Lower leg skin (tissue), 4 donors: ENCODE results near the gene ANGPTL2. TPM values are rescaled to one million over a fixed set of nuclear protein-coding genes. Genes with fewer than 3 reads are reported as not detected.
A peak's percentile ranks its signal among the peaks of the same experiment; 100 is the strongest.

Source experiments
- DNase-seq, 2 donors: peaks; one replicate each; pipeline ENCODE4 v3.0.0-alpha.2; 2019; ENCODE audit warnings: low spot score in 2 of 2
- H3K4me3 ChIP-seq: fragments of 200-600 bp; sonication (generic); 2 replicates; pipeline ENCODE4 v1.5.1; 2017; ENCODE audit warnings: mild to moderate bottlenecking, low read depth; ENCODE audit not compliant: poor library complexity, severe bottlenecking
- CTCF ChIP-seq, 3 donors: fragments of 450-650 bp; IDR thresholded peaks; one replicate each; pipeline ENCODE4 v1.5.1; 2016; ENCODE audit warnings: antibody characterized with exemption in 3 of 3, mild to moderate bottlenecking in 3 of 3, moderate library complexity in 2 of 3
- POLR2A ChIP-seq, 2 donors: fragments of 450-650 bp; IDR thresholded peaks; one replicate each; pipeline ENCODE4 v1.6.1; 2016 to 2017; ENCODE audit warnings: antibody characterized with exemption in 2 of 2, mild to moderate bottlenecking in 1 of 2, moderate library complexity in 1 of 2
- WGBS, 2 donors: methylation state at CpG; one replicate each; pipeline ENCODE4 v1.1.5; 2018; 5-methylcytosine and 5-hydroxymethylcytosine counted together
- intact Hi-C: fragments of 100-400 bp; cut with DNase I; formaldehyde crosslinking; loops from one replicate; pipeline ENCODE4 v1.15.0; 2023; ENCODE audit warnings: low total_unique reads
- total RNA-seq, 4 donors: library from RNA; depleted of rRNA; stranded (reverse); fragments of >200 nt; gene quantifications; one replicate each; pipeline ENCODE4 v1.1.0, GENCODE V29; 2016

Gene ANGPTL2
- total RNA-seq, 4 donors from 2014 or later = 10.5 to 37.8 (median 18.5) TPM

GRCh38 chr9:127139775-127140174 lies 17.3 kb upstream of the ANGPTL2 start:
- peak in 1 of 2 donors; percentile 26 for DNase-seq

DNA sequence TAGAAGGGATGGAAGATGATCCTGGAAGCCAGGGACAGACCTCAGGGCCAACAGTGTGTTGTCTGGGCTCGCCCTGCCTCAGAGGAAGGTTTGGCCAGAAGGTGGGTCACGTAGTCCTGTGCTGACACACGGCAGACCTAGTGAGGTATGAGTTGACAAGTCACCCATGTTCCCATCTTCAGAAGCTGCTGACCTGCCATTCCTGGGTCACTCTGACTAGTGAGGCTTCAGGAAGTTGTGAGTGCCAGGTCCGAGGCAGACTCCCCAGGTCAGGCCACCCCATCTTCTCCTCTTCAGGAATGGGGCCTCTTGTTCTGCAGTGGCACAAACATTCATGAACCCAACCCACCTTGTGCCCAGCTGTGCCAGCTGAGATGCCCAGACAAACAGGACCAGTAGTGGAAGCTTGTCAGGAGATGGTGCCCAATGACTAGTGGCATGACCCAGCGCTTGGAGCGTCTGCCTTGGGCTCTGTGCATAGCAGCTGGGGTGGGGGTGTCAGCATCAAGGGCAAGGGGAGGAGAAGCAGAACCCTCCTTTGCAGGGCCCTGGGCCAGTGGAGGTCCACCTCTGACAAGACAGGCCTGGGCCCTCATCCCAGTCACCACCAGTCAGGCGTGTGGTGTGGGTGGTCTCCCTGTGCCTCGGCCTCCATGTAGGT lies 16.8 kb upstream of the ANGPTL2 start:
- peak in 1 of 2 donors; percentile 77 for DNase-seq
- no peak for TF ChIP-seq CTCF (IDR thresholded peaks at IDR 0.05)
- no peak for TF ChIP-seq POLR2A (IDR thresholded peaks at IDR 0.05)
- 91 to 93% methylated on average over 8 of the region's 8 CpGs for WGBS, 2 donors
- H3K4me3 ChIP-seq = no peak overlapping the region
- intact Hi-C loops = no loop called here

More at GRCh38 chr9:127139775-127140174, 17.3 kb upstream of the ANGPTL2 start:
- intact Hi-C loops = no loop called here
- TF ChIP-seq CTCF (IDR thresholded peaks at IDR 0.05) (no peak), POLR2A (IDR thresholded peaks at IDR 0.05) (no peak)
- H3K4me3 ChIP-seq = no peak overlapping the region
- WGBS, 2 donors = 90 to 93% methylated on average over 6 of the region's 6 CpGs

DNA sequence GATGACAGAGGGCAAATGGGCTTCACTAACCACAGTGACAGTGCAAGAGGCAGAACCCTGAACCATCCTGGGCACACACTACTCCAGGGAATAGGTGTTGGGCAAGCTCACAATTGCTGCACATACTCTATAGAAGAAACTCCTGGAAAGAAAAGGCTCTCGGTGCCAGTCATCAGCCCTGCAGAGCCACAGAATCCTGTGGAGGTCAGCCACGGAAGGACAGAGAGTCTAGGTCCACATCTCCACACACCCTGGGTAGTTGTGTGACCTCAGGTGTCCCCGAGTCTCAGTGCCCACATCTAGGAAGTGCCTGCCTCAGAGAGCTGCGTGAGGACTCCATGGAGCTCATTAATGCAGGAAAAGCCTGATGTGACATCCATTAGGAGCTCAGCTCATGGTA lies 16.0 kb upstream of the ANGPTL2 start:
- no peak overlapping the region for H3K4me3 ChIP-seq
- peak in 1 of 2 donors; percentile 60 for DNase-seq
- no peak for TF ChIP-seq POLR2A (IDR thresholded peaks at IDR 0.05)
- no peak for TF ChIP-seq CTCF (IDR thresholded peaks at IDR 0.05)
- intact Hi-C loops = no loop called here
- 92% methylated on average over 4 of the region's 4 CpGs for WGBS, 2 donors

- intact Hi-C loops = no loop called here
- 93 to 94% methylated on average over 11 of the region's 11 CpGs for WGBS, 2 donors
- TF ChIP-seq CTCF (IDR thresholded peaks at IDR 0.05) = no peak
- TF ChIP-seq POLR2A (IDR thresholded peaks at IDR 0.05) = no peak
- no peak overlapping the region for H3K4me3 ChIP-seq
- peak in 1 of 2 donors; percentile 43 for DNase-seq
Measured at GRCh38 chr9:127137640-127138360, 15.4 kb upstream of the ANGPTL2 start.

GRCh38 chr9:127136880-127137639 lies 14.6 kb upstream of the ANGPTL2 start:
- no peak for TF ChIP-seq CTCF (IDR thresholded peaks at IDR 0.05)
- TF ChIP-seq POLR2A (IDR thresholded peaks at IDR 0.05) = no peak
- peak in 1 of 2 donors; percentile 50 for DNase-seq
- intact Hi-C loops = no loop called here
- 84 to 93% methylated on average over 5 of the region's 5 CpGs for WGBS, 2 donors
- H3K4me3 ChIP-seq = no peak overlapping the region
